ENCODE measurements around the gene FIBIN.

DNA sequence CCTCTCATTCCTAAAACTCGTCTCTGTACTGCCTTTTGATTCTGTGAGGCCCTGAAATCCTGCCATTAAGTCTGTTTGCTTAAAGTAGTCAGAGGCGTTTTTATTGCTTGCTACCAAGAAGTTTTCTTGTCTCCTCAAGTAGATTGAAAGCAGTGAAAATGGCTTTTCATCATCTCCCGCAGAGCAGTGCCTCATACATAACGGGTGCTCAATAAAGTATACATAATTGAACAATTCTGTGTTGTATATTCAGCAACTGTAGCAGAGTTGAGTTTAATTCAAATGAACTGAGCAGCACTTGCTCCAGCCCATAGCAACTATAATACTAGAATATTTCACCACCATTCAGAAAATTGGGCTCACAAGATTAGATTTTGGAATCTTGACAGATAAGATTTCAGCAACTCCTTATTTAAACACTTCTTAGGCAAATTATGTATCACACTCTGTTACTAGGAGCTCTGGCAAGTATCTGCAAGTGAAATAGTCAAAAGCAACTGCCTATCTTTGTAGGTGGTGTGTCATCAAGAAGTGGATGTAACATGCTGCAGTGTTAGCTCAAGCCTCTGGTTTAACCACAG, 20.0 kb downstream of the FIBIN start:
- TF ChIP-seq, protein P1, sequence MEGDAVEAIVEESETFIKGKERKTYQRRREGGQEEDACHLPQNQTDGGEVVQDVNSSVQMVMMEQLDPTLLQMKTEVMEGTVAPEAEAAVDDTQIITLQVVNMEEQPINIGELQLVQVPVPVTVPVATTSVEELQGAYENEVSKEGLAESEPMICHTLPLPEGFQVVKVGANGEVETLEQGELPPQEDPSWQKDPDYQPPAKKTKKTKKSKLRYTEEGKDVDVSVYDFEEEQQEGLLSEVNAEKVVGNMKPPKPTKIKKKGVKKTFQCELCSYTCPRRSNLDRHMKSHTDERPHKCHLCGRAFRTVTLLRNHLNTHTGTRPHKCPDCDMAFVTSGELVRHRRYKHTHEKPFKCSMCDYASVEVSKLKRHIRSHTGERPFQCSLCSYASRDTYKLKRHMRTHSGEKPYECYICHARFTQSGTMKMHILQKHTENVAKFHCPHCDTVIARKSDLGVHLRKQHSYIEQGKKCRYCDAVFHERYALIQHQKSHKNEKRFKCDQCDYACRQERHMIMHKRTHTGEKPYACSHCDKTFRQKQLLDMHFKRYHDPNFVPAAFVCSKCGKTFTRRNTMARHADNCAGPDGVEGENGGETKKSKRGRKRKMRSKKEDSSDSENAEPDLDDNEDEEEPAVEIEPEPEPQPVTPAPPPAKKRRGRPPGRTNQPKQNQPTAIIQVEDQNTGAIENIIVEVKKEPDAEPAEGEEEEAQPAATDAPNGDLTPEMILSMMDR (IDR thresholded peaks at IDR 0.05; ENCODE audit: insufficient read depth, low read depth, low read length): no peak
- TF ChIP-seq EZH2 (IDR thresholded peaks at IDR 0.05; ENCODE audit: insufficient read depth, low read length): no peak

Measured in astrocyte (in vitro differentiated cells and primary cell).